Measurements from ENCODE around the gene CLASP2. TPM values are rescaled to one million over a fixed set of nuclear protein-coding genes. Genes with fewer than 3 reads are reported as not detected.

Gene CLASP2
- total RNA-seq, 1 donor from 2014 or later, result 1,092 TPM

GRCh38 chr3:33644582-33644981, 73.5 kb downstream of the CLASP2 start:
- no peak for FAIRE-seq
- no peak for DNase-seq (ENCODE audit: low spot score in 2 of 2)

GRCh38 chr3:33642806-33643205, 75.2 kb downstream of the CLASP2 start:
- FAIRE-seq, result no peak
- DNase-seq (ENCODE audit: low spot score in 2 of 2), result no peak

GRCh38 chr3:33639889-33640288, 78.2 kb downstream of the CLASP2 start:
- FAIRE-seq (no peak), DNase-seq (ENCODE audit: low spot score in 2 of 2) (no peak)

- FAIRE-seq (no peak), DNase-seq (ENCODE audit: low spot score in 2 of 2) (no peak)
Measured at GRCh38 chr3:33637482-33637881, 80.6 kb downstream of the CLASP2 start.

GRCh38 chr3:33636125-33636850, 81.8 kb downstream of the CLASP2 start:
- no peak for DNase-seq (ENCODE audit: low spot score in 2 of 2)
- FAIRE-seq, result peak; percentile 90

- FAIRE-seq, result no peak
Measured at GRCh38 chr3:33634262-33634661, 83.8 kb downstream of the CLASP2 start.

GRCh38 chr3:33629219-33629618, 88.8 kb downstream of the CLASP2 start:
- DNase-seq (ENCODE audit: low spot score in 2 of 2) (no peak), FAIRE-seq (no peak)

More at GRCh38 chr3:33634262-33634661, 83.8 kb downstream of the CLASP2 start:
- DNase-seq (ENCODE audit: low spot score in 2 of 2), result no peak

- no peak for DNase-seq (ENCODE audit: low spot score in 2 of 2)
- FAIRE-seq, result no peak
Measured at GRCh38 chr3:33624756-33625155, 93.3 kb downstream of the CLASP2 start.

GRCh38 chr3:33613041-33613440, 105.0 kb downstream of the CLASP2 start:
- FAIRE-seq, result no peak
- DNase-seq (ENCODE audit: low spot score in 2 of 2), result no peak

- DNase-seq (ENCODE audit: low spot score in 2 of 2), result no peak
- no peak for FAIRE-seq
Measured at GRCh38 chr3:33612607-33613006, 105.4 kb downstream of the CLASP2 start.

GRCh38 chr3:33602829-33603228, 115.2 kb downstream of the CLASP2 start:
- no peak for DNase-seq (ENCODE audit: low spot score in 2 of 2)
- no peak for FAIRE-seq

GRCh38 chr3:33597257-33597689, 120.8 kb downstream of the CLASP2 start:
- FAIRE-seq (no peak), DNase-seq (ENCODE audit: low spot score in 2 of 2) (no peak)

- FAIRE-seq (no peak), DNase-seq (ENCODE audit: low spot score in 2 of 2) (no peak)
Measured at GRCh38 chr3:33592999-33593398, 125.1 kb downstream of the CLASP2 start.

- DNase-seq (ENCODE audit: low spot score in 2 of 2), result no peak
- no peak for FAIRE-seq
Measured at GRCh38 chr3:33590541-33590940, 127.5 kb downstream of the CLASP2 start.

- no peak for FAIRE-seq
- DNase-seq (ENCODE audit: low spot score in 2 of 2), result no peak
Measured at GRCh38 chr3:33586402-33586801, 131.7 kb downstream of the CLASP2 start.

- FAIRE-seq, result no peak
- no peak for DNase-seq (ENCODE audit: low spot score in 2 of 2)
Measured at GRCh38 chr3:33582234-33582633, 135.8 kb downstream of the CLASP2 start.

- FAIRE-seq (no peak), DNase-seq (ENCODE audit: low spot score in 2 of 2) (no peak)
Measured at GRCh38 chr3:33581666-33582065, 136.4 kb downstream of the CLASP2 start.

GRCh38 chr3:33579840-33580239, 138.2 kb downstream of the CLASP2 start:
- FAIRE-seq (no peak), DNase-seq (ENCODE audit: low spot score in 2 of 2) (no peak)

- FAIRE-seq, result no peak
- DNase-seq (ENCODE audit: low spot score in 2 of 2), result no peak
Measured at GRCh38 chr3:33579178-33579510, 138.9 kb downstream of the CLASP2 start.

- no peak for DNase-seq (ENCODE audit: low spot score in 2 of 2)
- FAIRE-seq, result no peak
Measured at GRCh38 chr3:33578325-33579177, 139.5 kb downstream of the CLASP2 start.

GRCh38 chr3:33577588-33577987, 140.5 kb downstream of the CLASP2 start:
- DNase-seq (ENCODE audit: low spot score in 2 of 2) (no peak), FAIRE-seq (no peak)

- DNase-seq (ENCODE audit: low spot score in 2 of 2) (no peak), FAIRE-seq (no peak)
Measured at GRCh38 chr3:33577173-33577572, 140.9 kb downstream of the CLASP2 start.

Measured in frontal cortex (tissue), 4 donors.